Calu3 (cell line): ENCODE data around the gene IP6K1. TPM values are rescaled to one million over a fixed set of nuclear protein-coding genes. Genes with fewer than 3 reads are reported as not detected.

ENCODE experiments used
- BruUV-seq: library from RNA; stranded (reverse); fragments of 400-500 nt; replicated peaks from 2 replicates; lab custom pipeline; 2021; lab: Mats Ljungman, UMichigan
- CTCF ChIA-PET: fragments of 300-600 bp; sonication (Branson Sonifier 250); formaldehyde crosslinking; loops from one replicate; lab custom pipeline; 2022; ENCODE audit warnings: antibody characterized with exemption; lab: Charles Lee
- DNase-seq: peaks from one replicate; pipeline ENCODE4 v3.0.0; 2022
- H3K27ac Mint-ChIP-seq: one replicate; pipeline ENCODE4 v1.8.0; 2022; ENCODE audit warnings: mixed read lengths; ENCODE audit not compliant: unreplicated experiment
- H3K27me3 Mint-ChIP-seq: one replicate; pipeline ENCODE4 v1.8.0; 2022; ENCODE audit warnings: mixed read lengths; ENCODE audit not compliant: unreplicated experiment
- H3K36me3 Mint-ChIP-seq: one replicate; pipeline ENCODE4 v1.8.0; 2022; ENCODE audit warnings: mild to moderate bottlenecking, moderate library complexity, mixed read lengths; ENCODE audit not compliant: insufficient read depth, unreplicated experiment
- H3K4me1 Mint-ChIP-seq: one replicate; pipeline ENCODE4 v1.8.0; 2022; ENCODE audit warnings: mild to moderate bottlenecking, low read depth, mixed read lengths; ENCODE audit not compliant: unreplicated experiment
- H3K4me3 Mint-ChIP-seq: one replicate; pipeline ENCODE4 v1.8.0; 2022; ENCODE audit warnings: mild to moderate bottlenecking, low read depth, moderate library complexity, mixed read lengths; ENCODE audit not compliant: unreplicated experiment
- H3K9me3 Mint-ChIP-seq: one replicate; pipeline ENCODE4 v1.8.0; 2022; ENCODE audit warnings: low read depth, mixed read lengths; ENCODE audit not compliant: unreplicated experiment
- CTCF ChIP-seq: fragments of 200-600 bp; IDR thresholded peaks from one replicate; pipeline ENCODE4 v1.8.0; 2022; ENCODE audit warnings: antibody characterized with exemption; ENCODE audit not compliant: unreplicated experiment
- intact Hi-C: fragments of 100-400 bp; cut with micrococcal nuclease; formaldehyde crosslinking; loops from one replicate; pipeline ENCODE4 v1.10.0; 2022; ENCODE audit not compliant: unreplicated experiment
- total RNA-seq: library from RNA; stranded (reverse); gene quantifications from 2 replicates; pipeline ENCODE4 v1.2.3, GENCODE V29; 2022

IP6K1 gene
- total RNA-seq, 1 experiment from 2014 or later: 30.3 TPM

GRCh38 chr3:49703443-49703927 is 82.9 kb downstream of the IP6K1 start:
- Mint-ChIP-seq H3K9me3 (no peaks in the 10 kb centered on the region), H3K27ac (no peak overlapping the region), H3K36me3 (peaks cover 18% of the 10 kb centered on the region), H3K4me3 (no peak overlapping the region), H3K4me1 (no peaks in the 10 kb centered on the region), H3K27me3 (no peaks in the 10 kb centered on the region)
- BruUV-seq: no TSS peak
- DNase-seq: peak; percentile 68
- intact Hi-C loops: loop anchor here (2.0 kb wide), 1 partner anchor 135 kb away; no protein-coding TSS in a partner anchor
- CTCF ChIA-PET: interaction anchor here (1.8 kb wide), 1 partner anchor 135 kb away, joined by 11 read pairs; no protein-coding TSS in a partner anchor
- TF ChIP-seq CTCF: peak; percentile 84

- H3K27me3 Mint-ChIP-seq: no peaks in the 10 kb centered on the region
- H3K27ac Mint-ChIP-seq: no peak overlapping the region
- H3K9me3 Mint-ChIP-seq: no peaks in the 10 kb centered on the region
- CTCF ChIA-PET: no interaction called here
- peaks cover 14% of the 10 kb centered on the region for H3K36me3 Mint-ChIP-seq
- intact Hi-C loops: loop anchor here (2.0 kb wide), 1 partner anchor 136 kb away; no protein-coding TSS in a partner anchor
- no peaks in the 10 kb centered on the region for H3K4me1 Mint-ChIP-seq
- H3K4me3 Mint-ChIP-seq: no peak overlapping the region
- no peak for TF ChIP-seq CTCF
- BruUV-seq: no TSS peak
- DNase-seq: no peak
Measured at GRCh38 chr3:49702672-49703071, 83.7 kb downstream of the IP6K1 start.

- intact Hi-C loops: loop anchor here (2.0 kb wide), 1 partner anchor 137 kb away; no protein-coding TSS in a partner anchor
- no peaks in the 10 kb centered on the region for H3K27me3 Mint-ChIP-seq
Measured at GRCh38 chr3:49701388-49702077, 84.8 kb downstream of the IP6K1 start.

More at GRCh38 chr3:49701388-49702077, 84.8 kb downstream of the IP6K1 start:
- DNase-seq: no peak
- TF ChIP-seq CTCF: peak; percentile 22
- no peak overlapping the region for H3K27ac Mint-ChIP-seq
- H3K4me1 Mint-ChIP-seq: no peaks in the 10 kb centered on the region
- H3K4me3 Mint-ChIP-seq: no peak overlapping the region
- BruUV-seq: no TSS peak
- peaks cover 19% of the 10 kb centered on the region for H3K36me3 Mint-ChIP-seq
- CTCF ChIA-PET: interaction anchor here (1.0 to 1.2 kb wide), 2 partner anchors 22 to 101 kb away, joined by 3 to 4 read pairs; partner anchors contain the start of gene GMPPB
- no peaks in the 10 kb centered on the region for H3K9me3 Mint-ChIP-seq
